Measurements from ENCODE around the gene IL18BP. TPM values are rescaled to one million over a fixed set of nuclear protein-coding genes. Genes with fewer than 3 reads are reported as not detected.
A peak's percentile ranks its signal among the peaks of the same experiment; 100 is the strongest.

The IL18BP gene
- total and polyA plus RNA-seq, 10 of the 15 experiments (the other 5 are each of a cell fraction or from before 2014, with no cell fraction given), result 2.6 to 18.1 (median 10.7) TPM

DNA sequence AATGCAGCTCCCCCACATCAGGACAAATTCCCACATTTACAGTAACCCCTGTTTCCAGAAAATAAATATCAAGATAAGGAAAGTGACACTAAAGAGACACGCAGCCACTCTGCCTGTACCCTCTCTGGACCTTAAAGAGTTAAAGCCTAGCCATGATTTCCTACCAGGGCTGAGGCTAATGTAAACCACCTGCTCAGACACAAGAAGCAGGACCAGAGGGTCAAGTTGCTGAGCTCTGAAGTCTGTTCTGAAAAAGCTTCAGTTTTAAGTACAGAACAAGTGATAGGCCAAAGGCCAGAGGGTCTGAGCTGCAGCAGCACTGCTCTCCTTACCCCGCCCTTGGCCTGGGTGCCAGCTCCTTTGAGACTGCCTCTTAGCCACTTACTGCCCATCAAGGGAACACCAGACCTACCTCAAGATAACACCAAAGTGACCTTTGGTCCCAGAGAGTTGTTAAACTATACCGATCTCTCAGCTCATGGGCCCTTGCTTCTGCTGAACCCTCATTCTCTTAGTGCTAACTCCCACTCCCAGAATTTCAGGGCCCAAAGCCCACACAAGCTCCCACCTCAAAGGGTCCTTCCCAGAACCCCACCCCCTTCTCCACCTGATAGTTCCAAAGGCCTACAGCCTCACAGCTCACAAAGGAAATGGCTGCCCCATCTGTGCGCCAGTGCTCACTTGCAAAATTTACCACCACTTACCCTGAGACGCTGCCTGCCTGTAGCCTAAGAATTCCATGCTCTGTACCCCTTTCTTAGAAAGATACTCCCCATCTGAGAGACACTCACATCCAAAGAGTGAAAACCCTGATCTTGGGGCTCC is 40.5 kb downstream of the IL18BP start:
- H3K9ac ChIP-seq (ENCODE audit: control insufficient read depth, insufficient read depth, low read length), result peak overlapping the region; percentile 82
- peaks cover 35% of the 10 kb centered on the region for H3K4me1 ChIP-seq (ENCODE audit: control insufficient read depth, insufficient read depth, low read length)
- no peaks in the 10 kb centered on the region for H4K20me1 ChIP-seq (ENCODE audit: control insufficient read depth, insufficient read depth)
- BruUV-seq (replicated peaks), result no TSS peak
- peak overlapping the region; percentile 65 for H3K4me3 ChIP-seq
- SMC1A ChIA-PET (ENCODE audit: uncharacterized antibody, unreplicated experiment), result interaction anchor here (0.7 to 4.3 kb wide), 18 partner anchors 8 to 104 kb away, joined by 3 to 48 read pairs (median 9); no protein-coding TSS in a partner anchor
- peak overlapping the region; percentile 88 for H3K4me2 ChIP-seq (ENCODE audit: control insufficient read depth, insufficient read depth)
- peak overlapping the region; percentile 71 for H3K27ac ChIP-seq (ENCODE audit: control insufficient read depth, insufficient read depth)
- RAD21 ChIA-PET (ENCODE audit: unreplicated experiment), result interaction anchor here (0.6 to 4.7 kb wide), 15 partner anchors 8 to 392 kb away, joined by 3 to 46 read pairs (median 7); partner anchors contain the start of gene ANAPC15
- no peaks in the 10 kb centered on the region for H3K27me3 ChIP-seq (replicated peaks in 1 of 2; ENCODE audit: control insufficient read depth in 2 of 2, insufficient read depth in 2 of 2, low read length in 1 of 2)
- peaks cover 73% of the 10 kb centered on the region for H3K79me2 ChIP-seq (ENCODE audit: control insufficient read depth, insufficient read depth, low read length)
- H2AFZ ChIP-seq (ENCODE audit: control insufficient read depth, low read depth, low read length), result peak overlapping the region; percentile 35; the same call in 1 of the 2 replicates
- FAIRE-seq, result no peak
- H3K9me3 ChIP-seq (replicated peaks; ENCODE audit: control insufficient read depth, insufficient read depth, low read length), result no peaks in the 10 kb centered on the region
- DNase-seq (ENCODE audit: low read depth, low spot score), result no peak
- POLR2A ChIA-PET, result interaction anchor here (0.5 to 3.9 kb wide), 12 partner anchors 29 to 184 kb away, joined by 3 to 15 read pairs (median 6); partner anchors contain the start of gene ANAPC15
- TF ChIP-seq ZNF384 (IDR thresholded peaks at IDR 0.05; ENCODE audit: borderline replicate concordance, low read depth, low read length) (no peak), TCF7 (IDR thresholded peaks at IDR 0.05; ENCODE audit: borderline replicate concordance) (no peak), YY1 (IDR thresholded peaks at IDR 0.05; ENCODE audit: low read depth, low read length) (peak; percentile 65; the same call in 1 of the 2 replicates), BCL11A (IDR thresholded peaks at IDR 0.05; ENCODE audit: low read depth, low read length) (no peak), ESRRA (IDR thresholded peaks at IDR 0.05; ENCODE audit: low read length) (no peak), HDAC6 (IDR thresholded peaks at IDR 0.05; ENCODE audit: unreplicated experiment) (no peak), NR2F1 (conservative IDR thresholded peaks at IDR 0.05) (peak; percentile 60), MLLT1 (IDR thresholded peaks at IDR 0.05) (peak; percentile 94), MYB (IDR thresholded peaks at IDR 0.05; ENCODE audit: borderline replicate concordance, low read depth, low read length) (no peak)
- TF ChIP-seq, protein P1, sequence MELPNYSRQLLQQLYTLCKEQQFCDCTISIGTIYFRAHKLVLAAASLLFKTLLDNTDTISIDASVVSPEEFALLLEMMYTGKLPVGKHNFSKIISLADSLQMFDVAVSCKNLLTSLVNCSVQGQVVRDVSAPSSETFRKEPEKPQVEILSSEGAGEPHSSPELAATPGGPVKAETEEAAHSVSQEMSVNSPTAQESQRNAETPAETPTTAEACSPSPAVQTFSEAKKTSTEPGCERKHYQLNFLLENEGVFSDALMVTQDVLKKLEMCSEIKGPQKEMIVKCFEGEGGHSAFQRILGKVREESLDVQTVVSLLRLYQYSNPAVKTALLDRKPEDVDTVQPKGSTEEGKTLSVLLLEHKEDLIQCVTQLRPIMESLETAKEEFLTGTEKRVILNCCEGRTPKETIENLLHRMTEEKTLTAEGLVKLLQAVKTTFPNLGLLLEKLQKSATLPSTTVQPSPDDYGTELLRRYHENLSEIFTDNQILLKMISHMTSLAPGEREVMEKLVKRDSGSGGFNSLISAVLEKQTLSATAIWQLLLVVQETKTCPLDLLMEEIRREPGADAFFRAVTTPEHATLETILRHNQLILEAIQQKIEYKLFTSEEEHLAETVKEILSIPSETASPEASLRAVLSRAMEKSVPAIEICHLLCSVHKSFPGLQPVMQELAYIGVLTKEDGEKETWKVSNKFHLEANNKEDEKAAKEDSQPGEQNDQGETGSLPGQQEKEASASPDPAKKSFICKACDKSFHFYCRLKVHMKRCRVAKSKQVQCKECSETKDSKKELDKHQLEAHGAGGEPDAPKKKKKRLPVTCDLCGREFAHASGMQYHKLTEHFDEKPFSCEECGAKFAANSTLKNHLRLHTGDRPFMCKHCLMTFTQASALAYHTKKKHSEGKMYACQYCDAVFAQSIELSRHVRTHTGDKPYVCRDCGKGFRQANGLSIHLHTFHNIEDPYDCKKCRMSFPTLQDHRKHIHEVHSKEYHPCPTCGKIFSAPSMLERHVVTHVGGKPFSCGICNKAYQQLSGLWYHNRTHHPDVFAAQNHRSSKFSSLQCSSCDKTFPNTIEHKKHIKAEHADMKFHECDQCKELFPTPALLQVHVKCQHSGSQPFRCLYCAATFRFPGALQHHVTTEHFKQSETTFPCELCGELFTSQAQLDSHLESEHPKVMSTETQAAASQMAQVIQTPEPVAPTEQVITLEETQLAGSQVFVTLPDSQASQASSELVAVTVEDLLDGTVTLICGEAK (IDR thresholded peaks at IDR 0.05; ENCODE audit: borderline replicate concordance), result peak; percentile 29; the same call in 1 of the 2 replicates
- TF ChIP-seq, protein P2, sequence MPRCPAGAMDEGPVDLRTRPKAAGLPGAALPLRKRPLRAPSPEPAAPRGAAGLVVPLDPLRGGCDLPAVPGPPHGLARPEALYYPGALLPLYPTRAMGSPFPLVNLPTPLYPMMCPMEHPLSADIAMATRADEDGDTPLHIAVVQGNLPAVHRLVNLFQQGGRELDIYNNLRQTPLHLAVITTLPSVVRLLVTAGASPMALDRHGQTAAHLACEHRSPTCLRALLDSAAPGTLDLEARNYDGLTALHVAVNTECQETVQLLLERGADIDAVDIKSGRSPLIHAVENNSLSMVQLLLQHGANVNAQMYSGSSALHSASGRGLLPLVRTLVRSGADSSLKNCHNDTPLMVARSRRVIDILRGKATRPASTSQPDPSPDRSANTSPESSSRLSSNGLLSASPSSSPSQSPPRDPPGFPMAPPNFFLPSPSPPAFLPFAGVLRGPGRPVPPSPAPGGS (IDR thresholded peaks at IDR 0.05; ENCODE audit: borderline replicate concordance, insufficient read depth, low read depth, low read length, poor library complexity, severe bottlenecking), result no peak
- intact Hi-C loops (cut with micrococcal nuclease; ENCODE audit: unreplicated experiment) (no loop called here), in situ Hi-C loops (cut with MboI) (no loop called here)
- CTCF ChIA-PET, result interaction anchor here (0.9 to 4.4 kb wide), 21 partner anchors 8 to 392 kb away, joined by 3 to 63 read pairs (median 4); no protein-coding TSS in a partner anchor
- WGBS (ENCODE audit: insufficient coverage, insufficient replicate concordance, low lambda C conversion rate, missing lambda C conversion rate), result 75% methylated on average over 5 of the region's 5 CpGs
- peaks cover 0 to 16% of the 10 kb centered on the region in 2 experiments; a peak in 3 of 4 replicates for H3K36me3 ChIP-seq (ENCODE audit: control insufficient read depth in 2 of 2, insufficient read depth in 2 of 2, low read length in 1 of 2)
- ATAC-seq, result peak; percentile 13

Measured in GM12878 (cell line).